Activated CD4-positive, alpha-beta T cell treated with anti-CD3 and anti-CD28 coated beads, Interleukin-2, amount 10 ng/mL, durations not matched to agents 7 days and 5 days (primary cell): ENCODE measurements around the gene SIGLEC6. TPM values are rescaled to one million over a fixed set of nuclear protein-coding genes. Genes with fewer than 3 reads are reported as not detected.

Experiments used
- CTCF ChIA-PET: fragments of 350-600 bp; sonication (Branson Sonifier 250); formaldehyde crosslinking; loops from one replicate; lab custom pipeline; 2021; ENCODE audit warnings: antibody characterized with exemption; lab: Charles Lee
- POLR2A ChIA-PET: fragments of 350-600 bp; sonication (Branson Sonifier 250); formaldehyde crosslinking; loops from one replicate; lab custom pipeline; 2021; ENCODE audit warnings: antibody characterized with exemption; lab: Charles Lee
- DNase-seq: peaks from one replicate; pipeline ENCODE4 v3.0.0-alpha.2; 2020
- H3K27ac Mint-ChIP-seq: one replicate; pipeline ENCODE4 v1.8.0; 2021; ENCODE audit warnings: mild to moderate bottlenecking, moderate library complexity, mixed read lengths
- H3K27me3 Mint-ChIP-seq: one replicate; pipeline ENCODE4 v1.8.0; 2021; ENCODE audit warnings: mixed read lengths
- H3K36me3 Mint-ChIP-seq: one replicate; pipeline ENCODE4 v1.8.0; 2021; ENCODE audit warnings: low read depth, mixed read lengths
- H3K4me1 Mint-ChIP-seq: one replicate; pipeline ENCODE4 v1.8.0; 2021; ENCODE audit warnings: mixed read lengths
- H3K4me3 Mint-ChIP-seq: one replicate; pipeline ENCODE4 v1.8.0; 2021; ENCODE audit warnings: mild to moderate bottlenecking, moderate library complexity, mixed read lengths
- H3K9me3 Mint-ChIP-seq: one replicate; pipeline ENCODE4 v1.8.0; 2021; ENCODE audit warnings: mixed read lengths
- total RNA-seq, 2 experiments: library from RNA; stranded (reverse); gene quantifications; one replicate each; pipeline ENCODE4 v1.2.3, GENCODE V29; 2021

The SIGLEC6 gene
- total RNA-seq, 2 experiments from 2014 or later = 0.29 to 0.69 TPM

- CTCF ChIA-PET = interaction anchor here (0.6 kb wide), 1 partner anchor 10 kb away, joined by 3 read pairs; no protein-coding TSS in a partner anchor
- DNase-seq = no peak
- Mint-ChIP-seq H3K9me3 (no peaks in the 10 kb centered on the region), H3K4me3 (no peak overlapping the region), H3K27ac (no peak overlapping the region), H3K36me3 (no peaks in the 10 kb centered on the region), H3K27me3 (peaks cover 2% of the 10 kb centered on the region), H3K4me1 (no peaks in the 10 kb centered on the region)
- POLR2A ChIA-PET = no interaction called here
These were observed 55.3 kb downstream of the SIGLEC6 start for GRCh38 chr19:51476164-51476563.

- Mint-ChIP-seq H3K36me3 (no peaks in the 10 kb centered on the region), H3K27me3 (peaks cover 2% of the 10 kb centered on the region), H3K4me3 (no peak overlapping the region), H3K9me3 (no peaks in the 10 kb centered on the region), H3K27ac (no peak overlapping the region), H3K4me1 (peaks cover 7% of the 10 kb centered on the region)
- CTCF ChIA-PET = interaction anchor here (0.6 to 2.5 kb wide), 9 partner anchors 11 to 170 kb away, joined by 3 to 11 read pairs (median 3); partner anchors contain the start of gene SIGLEC10
- DNase-seq = peak; percentile 86
- POLR2A ChIA-PET = interaction anchor here (0.6 kb wide), 1 partner anchor 181 kb away, joined by 3 read pairs; no protein-coding TSS in a partner anchor
These were observed 58.3 kb downstream of the SIGLEC6 start for GRCh38 chr19:51473009-51473707.

- Mint-ChIP-seq H3K27ac (no peak overlapping the region), H3K4me1 (peaks cover 13% of the 10 kb centered on the region), H3K9me3 (no peaks in the 10 kb centered on the region), H3K4me3 (no peak overlapping the region), H3K36me3 (no peaks in the 10 kb centered on the region), H3K27me3 (peaks cover 4% of the 10 kb centered on the region)
- ChIA-PET CTCF (interaction anchor here (0.8 to 2.5 kb wide), 5 partner anchors 10 to 169 kb away, joined by 3 to 11 read pairs (median 3); no protein-coding TSS in a partner anchor), POLR2A (interaction anchor here (0.6 kb wide), 1 partner anchor 182 kb away, joined by 3 read pairs; no protein-coding TSS in a partner anchor)
- no peak for DNase-seq
These were observed 58.9 kb downstream of the SIGLEC6 start for GRCh38 chr19:51472607-51473006.

- DNase-seq = no peak
- Mint-ChIP-seq H3K9me3 (no peaks in the 10 kb centered on the region), H3K27ac (no peak overlapping the region), H3K27me3 (peaks cover 10% of the 10 kb centered on the region), H3K4me1 (peaks cover 15% of the 10 kb centered on the region), H3K4me3 (no peak overlapping the region), H3K36me3 (no peaks in the 10 kb centered on the region)
- POLR2A ChIA-PET = no interaction called here
- CTCF ChIA-PET = no interaction called here
These were observed 59.9 kb downstream of the SIGLEC6 start for GRCh38 chr19:51471527-51471926.

DNA sequence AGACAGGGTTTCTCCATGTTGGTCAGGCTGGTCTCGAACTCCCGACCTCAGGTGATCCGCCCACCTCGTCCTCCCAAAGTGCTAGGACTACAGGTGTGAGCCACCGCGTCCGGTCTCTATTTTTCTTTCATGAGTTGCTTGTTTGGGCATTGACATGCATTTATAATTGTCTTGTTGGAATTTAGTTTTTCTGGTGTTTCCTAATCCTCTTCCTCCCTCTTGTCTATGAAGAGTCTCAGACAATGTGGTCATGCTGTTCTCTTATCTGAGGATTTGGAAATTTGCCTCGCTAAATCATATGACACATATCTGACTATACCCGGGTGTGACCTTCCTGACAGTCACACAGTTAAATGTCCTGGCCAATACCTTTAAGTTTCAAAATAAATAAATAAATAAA, 60.5 kb downstream of the SIGLEC6 start:
- Mint-ChIP-seq H3K27ac (no peak overlapping the region), H3K36me3 (no peaks in the 10 kb centered on the region), H3K9me3 (no peaks in the 10 kb centered on the region), H3K27me3 (peaks cover 15% of the 10 kb centered on the region), H3K4me3 (no peak overlapping the region), H3K4me1 (peaks cover 15% of the 10 kb centered on the region)
- ChIA-PET CTCF (no interaction called here), POLR2A (no interaction called here)
- no peak for DNase-seq

- CTCF ChIA-PET = interaction anchor here (1.1 kb wide), 1 partner anchor 192 kb away, joined by 3 read pairs; no protein-coding TSS in a partner anchor
- peaks cover 15% of the 10 kb centered on the region for H3K4me1 Mint-ChIP-seq
- POLR2A ChIA-PET = no interaction called here
- H3K27ac Mint-ChIP-seq = no peak overlapping the region
- H3K9me3 Mint-ChIP-seq = no peaks in the 10 kb centered on the region
- no peak overlapping the region for H3K4me3 Mint-ChIP-seq
- DNase-seq = no peak
- peaks cover 27% of the 10 kb centered on the region for H3K27me3 Mint-ChIP-seq
- no peaks in the 10 kb centered on the region for H3K36me3 Mint-ChIP-seq
These were observed 61.8 kb downstream of the SIGLEC6 start for GRCh38 chr19:51469629-51470028.

DNA sequence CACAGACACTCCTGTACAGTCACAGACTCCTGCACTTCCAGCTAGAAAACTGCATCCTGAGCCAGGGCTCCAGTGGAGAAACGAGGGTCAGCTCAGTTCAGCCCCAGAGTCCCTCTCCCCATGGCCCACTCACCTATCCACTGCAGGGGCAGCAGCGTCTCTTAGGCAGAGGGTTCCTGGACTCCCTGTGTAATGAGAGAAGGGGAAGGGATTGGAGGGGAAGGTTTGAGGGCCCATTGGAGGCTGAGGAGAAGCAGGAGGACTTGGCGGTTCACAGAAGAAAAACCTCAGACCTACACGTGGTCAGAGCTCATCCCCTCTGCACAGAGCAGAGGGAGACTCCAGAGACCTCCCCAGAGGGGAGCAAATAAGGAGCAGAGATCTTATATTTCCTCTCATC, 62.3 kb downstream of the SIGLEC6 start:
- Mint-ChIP-seq H3K4me3 (no peak overlapping the region), H3K27me3 (peaks cover 30% of the 10 kb centered on the region), H3K36me3 (no peaks in the 10 kb centered on the region), H3K9me3 (no peaks in the 10 kb centered on the region), H3K27ac (no peak overlapping the region), H3K4me1 (peaks cover 18% of the 10 kb centered on the region)
- CTCF ChIA-PET = interaction anchor here (1.1 kb wide), 1 partner anchor 192 kb away, joined by 3 read pairs; no protein-coding TSS in a partner anchor
- no peak for DNase-seq
- POLR2A ChIA-PET = no interaction called here

- Mint-ChIP-seq H3K27me3 (peaks cover 31% of the 10 kb centered on the region), H3K9me3 (no peaks in the 10 kb centered on the region), H3K4me3 (no peak overlapping the region), H3K36me3 (no peaks in the 10 kb centered on the region), H3K4me1 (peaks cover 18% of the 10 kb centered on the region), H3K27ac (no peak overlapping the region)
- ChIA-PET POLR2A (no interaction called here), CTCF (no interaction called here)
- DNase-seq = no peak
These were observed 62.9 kb downstream of the SIGLEC6 start for GRCh38 chr19:51468545-51468920.

GRCh38 chr19:51467864-51468544, 63.5 kb downstream of the SIGLEC6 start:
- Mint-ChIP-seq H3K27me3 (peaks cover 32% of the 10 kb centered on the region), H3K36me3 (no peaks in the 10 kb centered on the region), H3K27ac (no peak overlapping the region), H3K9me3 (no peaks in the 10 kb centered on the region), H3K4me1 (peaks cover 20% of the 10 kb centered on the region), H3K4me3 (no peak overlapping the region)
- DNase-seq = no peak
- ChIA-PET POLR2A (no interaction called here), CTCF (no interaction called here)

Other genes with a start within 250 kb of the SIGLEC6 start
- gene IGLON5, start 220.0 kb downstream of the SIGLEC6 start, total RNA-seq = not detected
- gene VSIG10L, start 189.5 kb downstream of the SIGLEC6 start, total RNA-seq = 1 to 10 TPM in 1 of 2 experiments, under 1 TPM in 1; 0.99 to 1.2 TPM
- gene ETFB, start 165.3 kb downstream of the SIGLEC6 start, total RNA-seq = 100 to 1,000 TPM; 108 to 132 TPM
- gene CLDND2, start 162.7 kb downstream of the SIGLEC6 start, total RNA-seq = 1 to 10 TPM; 3.1 to 3.3 TPM
- 10 to 100 TPM; 67.2 to 71.7 TPM for gene NKG7, start 159.0 kb downstream of the SIGLEC6 start, total RNA-seq
- gene LIM2, start 143.7 kb downstream of the SIGLEC6 start, total RNA-seq = not detected
- gene C19orf84, start 141.1 kb downstream of the SIGLEC6 start, total RNA-seq = not detected
- under 1 TPM; 0.72 to 0.98 TPM for gene SIGLEC10, start 114.0 kb downstream of the SIGLEC6 start, total RNA-seq
- gene SIGLEC8, start 73.2 kb downstream of the SIGLEC6 start, total RNA-seq = not detected
- not detected for gene CEACAM18, start 53.1 kb downstream of the SIGLEC6 start, total RNA-seq
- 1 to 10 TPM; 1.0 to 1.1 TPM for gene SIGLEC12, start 29.9 kb downstream of the SIGLEC6 start, total RNA-seq
- gene ZNF175, start 39.6 kb upstream of the SIGLEC6 start, total RNA-seq = 1 to 10 TPM; 7.3 to 7.4 TPM
- not detected for gene SIGLEC5, start 98.7 kb upstream of the SIGLEC6 start, total RNA-seq
- gene SIGLEC14, start 115.2 kb upstream of the SIGLEC6 start, total RNA-seq = not detected
- 1 to 10 TPM; 3.1 to 3.9 TPM for gene SPACA6, start 161.7 kb upstream of the SIGLEC6 start, total RNA-seq
- not detected for gene HAS1, start 192.3 kb upstream of the SIGLEC6 start, total RNA-seq
- not detected for gene FPR1, start 220.2 kb upstream of the SIGLEC6 start, total RNA-seq
- not detected for gene FPR2, start 229.5 kb upstream of the SIGLEC6 start, total RNA-seq